GF-D8 (cell line): ENCODE data around the gene IER3IP1.
"Not testable (repeated sequence)": the region's sequence is repeated elsewhere in the genome, so short reads cannot be mapped to it uniquely, and the experiment has no call there.

ENCODE experiments used
- DNase-seq: peaks from one replicate; lab custom pipeline; 2025; lab: John Stamatoyannopoulos, UW

Gene IER3IP1

GRCh38 chr18:47158404-47158803, 17.8 kb downstream of the IER3IP1 start:
- DNase-seq = not testable (repeated sequence)

- peak; percentile 31 for DNase-seq
Measured at GRCh38 chr18:47151439-47151838, 24.7 kb downstream of the IER3IP1 start.

- no peak for DNase-seq
Measured at GRCh38 chr18:47150824-47151366, 25.3 kb downstream of the IER3IP1 start.

GRCh38 chr18:47150029-47150823, 25.9 kb downstream of the IER3IP1 start, which contains the start of gene HDHD2:
HDHD2 (minus strand) TSS chr18:47150500; CDS start chr18:47136439, 14,061 bp downstream.
- DNase-seq = peak; percentile 72

- DNase-seq = peak; percentile 51
Measured at GRCh38 chr18:47149457-47150028, 26.6 kb downstream of the IER3IP1 start.

- no peak for DNase-seq
Measured at GRCh38 chr18:47146206-47146605, 30.0 kb downstream of the IER3IP1 start.

GRCh38 chr18:47143899-47144485, 32.2 kb downstream of the IER3IP1 start:
- DNase-seq = no peak

GRCh38 chr18:47143153-47143552, 33.0 kb downstream of the IER3IP1 start:
- no peak for DNase-seq

GRCh38 chr18:47141289-47141688, 34.9 kb downstream of the IER3IP1 start:
- no peak for DNase-seq

GRCh38 chr18:47121146-47121545, 55.0 kb downstream of the IER3IP1 start:
- no peak for DNase-seq

- no peak for DNase-seq
Measured at GRCh38 chr18:47120428-47120827, 55.7 kb downstream of the IER3IP1 start.

GRCh38 chr18:47118981-47119380, 57.2 kb downstream of the IER3IP1 start:
- DNase-seq = no peak

- no peak for DNase-seq
Measured at GRCh38 chr18:47115205-47115604, 61.0 kb downstream of the IER3IP1 start.

GRCh38 chr18:47113796-47114540, 62.2 kb downstream of the IER3IP1 start:
- no peak for DNase-seq

GRCh38 chr18:47110492-47111274, 65.5 kb downstream of the IER3IP1 start:
- no peak for DNase-seq

- DNase-seq = no peak
Measured at GRCh38 chr18:47109720-47110119, 66.4 kb downstream of the IER3IP1 start.

GRCh38 chr18:47108998-47109405, 67.2 kb downstream of the IER3IP1 start:
- DNase-seq = no peak

- DNase-seq = no peak
Measured at GRCh38 chr18:47108373-47108772, 67.8 kb downstream of the IER3IP1 start.
